Measurements from ENCODE around the gene HCST.

Gene HCST, protein sequence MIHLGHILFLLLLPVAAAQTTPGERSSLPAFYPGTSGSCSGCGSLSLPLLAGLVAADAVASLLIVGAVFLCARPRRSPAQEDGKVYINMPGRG

DNA sequence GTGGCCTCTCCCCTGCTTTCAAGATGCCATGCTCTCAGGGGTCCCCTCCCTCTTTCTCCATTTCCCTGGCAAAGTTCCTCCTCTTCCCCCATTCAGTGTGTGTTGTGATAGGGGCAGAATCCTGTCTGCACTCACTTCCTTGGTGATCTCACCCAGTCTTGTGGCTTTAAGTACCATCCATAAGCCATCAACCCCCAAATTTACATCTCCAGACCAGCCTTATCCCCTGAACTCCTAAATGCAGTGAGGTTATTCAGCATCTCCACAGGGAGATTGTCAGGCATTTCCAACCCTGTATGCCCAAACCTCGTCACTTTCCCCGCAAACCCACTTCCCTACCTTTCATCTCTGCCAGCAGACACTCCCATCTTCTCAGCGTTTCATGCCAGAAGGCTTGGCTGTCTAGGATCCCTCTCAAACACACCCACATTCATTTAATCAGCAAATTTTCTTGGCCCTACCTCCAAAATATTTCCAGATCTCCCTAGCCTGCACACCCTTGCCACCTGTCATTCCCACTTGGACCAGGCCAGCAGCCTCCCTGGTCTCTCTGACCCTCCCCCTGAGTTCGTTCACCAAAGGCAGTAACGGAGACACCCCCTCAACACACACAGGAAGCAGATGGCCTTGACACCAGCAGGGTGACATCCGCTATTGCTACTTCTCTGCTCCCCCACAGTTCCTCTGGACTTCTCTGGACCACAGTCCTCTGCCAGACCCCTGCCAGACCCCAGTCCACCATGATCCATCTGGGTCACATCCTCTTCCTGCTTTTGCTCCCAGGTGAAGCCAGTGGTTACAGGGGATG lies at the start of gene HCST:
Gene HCST (plus strand): TSS at position 676 of the 808 bp plus-strand sequence. CDS start 65 bp downstream, at position 741.
- DNase-seq (ENCODE audit: low read depth), result no peak
- TF ChIP-seq, protein P1, sequence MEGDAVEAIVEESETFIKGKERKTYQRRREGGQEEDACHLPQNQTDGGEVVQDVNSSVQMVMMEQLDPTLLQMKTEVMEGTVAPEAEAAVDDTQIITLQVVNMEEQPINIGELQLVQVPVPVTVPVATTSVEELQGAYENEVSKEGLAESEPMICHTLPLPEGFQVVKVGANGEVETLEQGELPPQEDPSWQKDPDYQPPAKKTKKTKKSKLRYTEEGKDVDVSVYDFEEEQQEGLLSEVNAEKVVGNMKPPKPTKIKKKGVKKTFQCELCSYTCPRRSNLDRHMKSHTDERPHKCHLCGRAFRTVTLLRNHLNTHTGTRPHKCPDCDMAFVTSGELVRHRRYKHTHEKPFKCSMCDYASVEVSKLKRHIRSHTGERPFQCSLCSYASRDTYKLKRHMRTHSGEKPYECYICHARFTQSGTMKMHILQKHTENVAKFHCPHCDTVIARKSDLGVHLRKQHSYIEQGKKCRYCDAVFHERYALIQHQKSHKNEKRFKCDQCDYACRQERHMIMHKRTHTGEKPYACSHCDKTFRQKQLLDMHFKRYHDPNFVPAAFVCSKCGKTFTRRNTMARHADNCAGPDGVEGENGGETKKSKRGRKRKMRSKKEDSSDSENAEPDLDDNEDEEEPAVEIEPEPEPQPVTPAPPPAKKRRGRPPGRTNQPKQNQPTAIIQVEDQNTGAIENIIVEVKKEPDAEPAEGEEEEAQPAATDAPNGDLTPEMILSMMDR (IDR thresholded peaks at IDR 0.05; ENCODE audit: low read depth, low read length, missing control alignments), result no peak
- in situ Hi-C loops (cut with HindIII; ENCODE audit: low sequenced_read_pairs), result loop anchor here (5.0 kb wide), 1 partner anchor 50 kb away; the partner anchor contains the start of gene NPHS1
- peak within 1 kb of the TSS; percentile 27 for H3K4me3 ChIP-seq (ENCODE audit: low read depth, low read length)

DNA sequence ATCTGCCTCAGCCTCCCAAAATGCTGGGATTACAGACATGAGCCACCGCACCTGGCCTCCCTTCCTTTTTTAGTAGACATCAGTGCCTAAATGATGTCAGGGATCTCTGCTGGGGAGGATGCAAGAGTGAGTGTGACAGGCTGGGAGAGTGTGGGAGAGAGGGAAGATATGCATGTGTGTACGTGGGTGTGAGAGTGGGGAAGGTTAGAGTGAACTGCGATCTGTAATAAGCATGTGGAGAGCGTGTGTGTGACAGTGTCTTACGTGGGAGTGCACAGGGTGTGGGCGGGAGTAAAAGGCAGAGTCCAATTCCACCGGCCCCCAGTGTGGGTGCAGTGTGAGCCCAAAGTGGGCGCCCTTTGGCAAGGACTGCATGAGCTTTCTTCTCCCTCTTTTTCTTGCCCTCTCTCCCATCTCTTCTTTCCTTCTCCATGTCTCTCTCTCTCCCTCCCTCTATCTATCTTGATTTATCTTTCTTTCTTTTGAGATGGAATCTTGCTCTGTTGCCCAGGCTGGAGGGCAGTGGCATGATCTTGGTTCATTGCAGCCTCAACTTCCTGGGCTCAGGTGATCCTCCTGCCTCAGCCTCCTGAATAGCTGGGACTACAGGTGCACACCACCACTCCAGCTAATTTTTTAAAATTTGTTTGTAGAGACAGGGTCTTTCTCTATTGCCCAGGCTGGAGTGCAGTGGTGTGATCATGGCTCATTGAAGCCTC lies 49.1 kb upstream of the HCST start:
- in situ Hi-C loops (cut with HindIII; ENCODE audit: low sequenced_read_pairs), result loop anchor here (5.0 kb wide), 1 partner anchor 49 kb away; the partner anchor contains the start of genes HCST and NFKBID
- H3K4me3 ChIP-seq (ENCODE audit: low read depth, low read length), result no peak overlapping the region
- TF ChIP-seq, protein P1 (IDR thresholded peaks at IDR 0.05; ENCODE audit: low read depth, low read length, missing control alignments), result no peak
- no peak for DNase-seq (ENCODE audit: low read depth)

DNA sequence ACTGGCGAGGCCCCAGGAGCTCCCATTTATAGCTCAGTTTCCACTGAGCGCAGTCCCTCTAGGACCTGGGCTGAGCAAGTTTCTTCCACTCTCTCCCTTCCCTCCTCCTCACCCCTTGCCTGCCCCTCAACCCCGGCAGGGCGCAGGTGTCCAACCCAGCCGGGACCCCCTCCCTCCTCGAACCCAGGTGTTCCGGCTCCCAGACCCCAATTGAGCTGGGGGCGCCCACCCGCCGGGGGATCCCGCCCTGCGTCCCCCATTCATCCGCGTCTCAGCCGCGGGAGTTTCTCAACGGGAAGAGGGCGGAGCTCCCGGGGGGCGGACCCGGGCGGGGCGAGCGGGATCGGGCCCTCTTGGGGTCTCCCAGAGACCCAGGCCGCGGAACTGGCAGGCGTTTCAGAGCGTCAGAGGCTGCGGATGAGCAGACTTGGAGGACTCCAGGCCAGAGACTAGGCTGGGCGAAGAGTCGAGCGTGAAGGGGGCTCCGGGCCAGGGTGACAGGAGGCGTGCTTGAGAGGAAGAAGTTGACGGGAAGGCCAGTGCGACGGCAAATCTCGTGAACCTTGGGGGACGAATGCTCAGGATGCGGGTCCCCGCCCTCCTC lies 45.7 kb upstream of the HCST start, which contains the start of gene KIRREL2:
Gene KIRREL2 (plus strand): TSS at position 366 of the 604 bp plus-strand sequence. CDS start 209 bp downstream, at position 575.
- TF ChIP-seq, protein P1 (IDR thresholded peaks at IDR 0.05; ENCODE audit: low read depth, low read length, missing control alignments), result no peak
- in situ Hi-C loops (cut with HindIII; ENCODE audit: low sequenced_read_pairs), result no loop called here
- peak within 1 kb of the TSS; percentile 38 for H3K4me3 ChIP-seq (ENCODE audit: low read depth, low read length)
- no peak for DNase-seq (ENCODE audit: low read depth)

DNA sequence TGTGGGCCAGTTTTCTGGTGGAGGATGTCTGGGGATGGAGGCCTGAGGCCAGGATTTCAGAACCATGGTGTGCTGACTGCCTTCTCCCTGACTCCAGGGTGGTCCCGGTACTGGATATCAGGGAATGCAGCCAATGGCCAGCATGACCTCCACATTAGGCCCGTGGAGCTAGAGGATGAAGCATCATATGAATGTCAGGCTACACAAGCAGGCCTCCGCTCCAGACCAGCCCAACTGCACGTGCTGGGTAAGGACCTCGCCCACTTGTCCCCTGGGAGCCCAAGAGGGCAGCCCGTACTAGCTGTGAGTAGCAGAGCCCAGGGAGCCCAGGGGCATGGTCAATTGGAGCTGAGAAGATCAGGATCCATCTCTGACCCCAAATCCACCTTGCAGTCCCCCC lies 44.0 kb upstream of the HCST start:
- no peak overlapping the region for H3K4me3 ChIP-seq (ENCODE audit: low read depth, low read length)
- in situ Hi-C loops (cut with HindIII; ENCODE audit: low sequenced_read_pairs), result no loop called here
- TF ChIP-seq, protein P1 (IDR thresholded peaks at IDR 0.05; ENCODE audit: low read depth, low read length, missing control alignments), result no peak
- no peak for DNase-seq (ENCODE audit: low read depth)

DNA sequence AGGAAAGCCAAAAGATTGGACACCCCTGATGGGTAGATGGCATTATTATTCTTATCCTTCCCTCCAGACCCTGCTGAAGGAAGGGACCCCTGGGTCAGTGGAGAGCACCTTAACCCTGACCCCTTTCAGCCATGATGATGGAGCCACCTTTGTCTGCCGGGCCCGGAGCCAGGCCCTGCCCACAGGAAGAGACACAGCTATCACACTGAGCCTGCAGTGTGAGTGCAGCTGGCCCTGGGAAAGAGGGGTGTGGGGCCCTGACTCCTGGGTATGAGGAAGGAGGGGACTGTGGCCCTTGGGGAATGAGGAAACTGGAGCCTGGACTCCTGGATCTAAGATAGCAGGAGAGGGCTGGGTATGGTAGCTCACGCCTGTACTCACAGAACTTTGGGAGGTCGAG lies 42.9 kb upstream of the HCST start:
- H3K4me3 ChIP-seq (ENCODE audit: low read depth, low read length), result no peak overlapping the region
- no peak for DNase-seq (ENCODE audit: low read depth)
- TF ChIP-seq, protein P1 (IDR thresholded peaks at IDR 0.05; ENCODE audit: low read depth, low read length, missing control alignments), result no peak
- in situ Hi-C loops (cut with HindIII; ENCODE audit: low sequenced_read_pairs), result no loop called here

DNA sequence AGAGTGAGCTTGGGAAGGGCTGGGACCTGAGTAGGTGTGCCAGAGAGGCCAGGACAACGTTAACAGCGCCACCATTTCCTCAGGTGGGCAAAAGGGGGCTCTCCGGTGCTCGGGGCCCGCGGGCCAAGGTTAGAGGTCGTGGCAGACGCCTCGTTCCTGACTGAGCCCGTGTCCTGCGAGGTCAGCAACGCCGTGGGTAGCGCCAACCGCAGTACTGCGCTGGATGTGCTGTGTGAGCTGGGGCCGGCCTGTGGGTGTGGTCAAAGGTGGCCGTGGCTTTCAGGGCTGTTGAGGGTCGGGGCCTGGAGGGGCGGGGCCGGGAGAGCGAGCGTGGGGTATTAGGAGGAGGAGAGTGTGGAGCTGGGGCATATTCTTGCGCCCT lies 41.9 kb upstream of the HCST start:
- in situ Hi-C loops (cut with HindIII; ENCODE audit: low sequenced_read_pairs), result no loop called here
- H3K4me3 ChIP-seq (ENCODE audit: low read depth, low read length), result no peak overlapping the region
- TF ChIP-seq, protein P1 (IDR thresholded peaks at IDR 0.05; ENCODE audit: low read depth, low read length, missing control alignments), result no peak
- no peak for DNase-seq (ENCODE audit: low read depth)

Measured in astrocyte of the cerebellum (primary cell).